KMS-11 (cell line): Measurements from ENCODE around the gene GRID2.

Experiments
- H2AFZ ChIP-seq: fragments of 200-600 bp; sonication (generic); 2 replicates; pipeline ENCODE4 v1.6.1; 2016; ENCODE audit warnings: antibody characterized with exemption, mixed run types, low read depth
- H3K27ac ChIP-seq: fragments of 200-600 bp; sonication (generic); 2 replicates; pipeline ENCODE4 v1.6.1; 2016; ENCODE audit warnings: mild to moderate bottlenecking, mixed run types
- H3K27me3 ChIP-seq: fragments of 200-600 bp; sonication (generic); 2 replicates; pipeline ENCODE4 v1.6.1; 2017; ENCODE audit warnings: mild to moderate bottlenecking, low read depth, mixed run types, moderate library complexity; ENCODE audit not compliant: insufficient read depth
- H3K36me3 ChIP-seq: fragments of 200-600 bp; sonication (generic); 2 replicates; pipeline ENCODE4 v1.6.1; 2017; ENCODE audit warnings: mild to moderate bottlenecking, mixed run types; ENCODE audit not compliant: insufficient read depth
- H3K4me1 ChIP-seq: fragments of 200-600 bp; sonication (generic); 2 replicates; pipeline ENCODE4 v1.6.1; 2016; ENCODE audit warnings: mild to moderate bottlenecking, low read depth, mixed run types; ENCODE audit not compliant: poor library complexity, severe bottlenecking
- H3K4me2 ChIP-seq: fragments of 200-600 bp; sonication (generic); 2 replicates; pipeline ENCODE4 v1.7.0; 2016; ENCODE audit warnings: mild to moderate bottlenecking, mixed run types
- H3K4me3 ChIP-seq: fragments of 200-600 bp; sonication (generic); IDR thresholded peaks from 2 replicates; pipeline ENCODE4 v1.6.1; 2017; ENCODE audit warnings: low read depth, low read length, mixed read lengths; ENCODE audit not compliant: insufficient read depth
- H3K79me2 ChIP-seq: fragments of 200-600 bp; sonication (generic); 2 replicates; pipeline ENCODE4 v1.6.1; 2016; ENCODE audit warnings: low read depth, mixed run types; ENCODE audit not compliant: insufficient read depth
- H3K9ac ChIP-seq: fragments of 200-600 bp; sonication (generic); 2 replicates; pipeline ENCODE4 v1.6.1; 2016; ENCODE audit warnings: mild to moderate bottlenecking, mixed run types
- H4K20me1 ChIP-seq: fragments of 200-600 bp; sonication (generic); 2 replicates; pipeline ENCODE4 v1.6.1; 2016; ENCODE audit warnings: mild to moderate bottlenecking, mixed run types; ENCODE audit not compliant: insufficient read depth
- TF ChIP-seq, protein P1 (sequence below): fragments of 200-600 bp; sonication (generic); conservative IDR thresholded peaks from 2 replicates; pipeline ENCODE4 v1.6.1; 2017; ENCODE audit warnings: low read depth, mild to moderate bottlenecking, antibody characterized with exemption, low read length, moderate library complexity, mixed read lengths

The GRID2 gene

DNA sequence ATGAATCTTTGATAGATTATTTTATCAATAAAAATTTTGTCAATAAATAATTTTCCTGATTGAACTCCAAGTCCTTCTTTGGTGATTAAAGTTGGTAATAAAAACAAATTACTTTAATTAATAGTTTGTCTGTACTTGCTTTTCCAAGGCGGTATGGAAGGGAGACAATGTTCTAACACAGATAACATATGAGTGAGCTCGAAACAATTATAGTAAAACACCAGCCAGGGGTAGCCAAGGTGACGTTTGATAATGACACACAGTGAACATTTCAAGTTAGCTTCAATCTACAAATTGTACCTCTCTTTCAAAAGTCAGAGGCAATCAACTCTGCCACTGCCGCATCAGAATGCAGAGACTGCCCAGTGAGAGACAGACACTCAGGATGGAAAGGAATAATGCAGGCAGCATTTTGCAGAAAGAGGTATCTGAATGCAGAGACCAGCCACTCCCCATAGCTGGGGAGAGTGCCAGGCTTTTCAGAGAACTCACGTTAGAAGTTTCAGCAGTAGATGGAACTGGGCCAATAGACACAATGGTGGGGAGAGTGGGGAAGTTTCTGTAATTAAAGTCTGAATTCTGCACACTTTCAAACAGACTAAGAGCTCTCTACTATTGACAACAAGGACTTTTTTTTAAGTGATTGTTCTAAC, 1506.7 kb downstream of the GRID2 start:
- no peaks in the 10 kb centered on the region for H4K20me1 ChIP-seq
- no peak overlapping the region for H3K4me3 ChIP-seq
- H3K9ac ChIP-seq, result no peak overlapping the region
- H3K4me2 ChIP-seq, result no peak overlapping the region
- H3K27me3 ChIP-seq, result no peaks in the 10 kb centered on the region
- H3K4me1 ChIP-seq, result no peaks in the 10 kb centered on the region
- no peaks in the 10 kb centered on the region for H3K79me2 ChIP-seq
- H2AFZ ChIP-seq, result no peak overlapping the region
- H3K27ac ChIP-seq, result no peak overlapping the region
- H3K36me3 ChIP-seq, result no peaks in the 10 kb centered on the region
- TF ChIP-seq, protein P1, sequence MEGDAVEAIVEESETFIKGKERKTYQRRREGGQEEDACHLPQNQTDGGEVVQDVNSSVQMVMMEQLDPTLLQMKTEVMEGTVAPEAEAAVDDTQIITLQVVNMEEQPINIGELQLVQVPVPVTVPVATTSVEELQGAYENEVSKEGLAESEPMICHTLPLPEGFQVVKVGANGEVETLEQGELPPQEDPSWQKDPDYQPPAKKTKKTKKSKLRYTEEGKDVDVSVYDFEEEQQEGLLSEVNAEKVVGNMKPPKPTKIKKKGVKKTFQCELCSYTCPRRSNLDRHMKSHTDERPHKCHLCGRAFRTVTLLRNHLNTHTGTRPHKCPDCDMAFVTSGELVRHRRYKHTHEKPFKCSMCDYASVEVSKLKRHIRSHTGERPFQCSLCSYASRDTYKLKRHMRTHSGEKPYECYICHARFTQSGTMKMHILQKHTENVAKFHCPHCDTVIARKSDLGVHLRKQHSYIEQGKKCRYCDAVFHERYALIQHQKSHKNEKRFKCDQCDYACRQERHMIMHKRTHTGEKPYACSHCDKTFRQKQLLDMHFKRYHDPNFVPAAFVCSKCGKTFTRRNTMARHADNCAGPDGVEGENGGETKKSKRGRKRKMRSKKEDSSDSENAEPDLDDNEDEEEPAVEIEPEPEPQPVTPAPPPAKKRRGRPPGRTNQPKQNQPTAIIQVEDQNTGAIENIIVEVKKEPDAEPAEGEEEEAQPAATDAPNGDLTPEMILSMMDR, result no peak

DNA sequence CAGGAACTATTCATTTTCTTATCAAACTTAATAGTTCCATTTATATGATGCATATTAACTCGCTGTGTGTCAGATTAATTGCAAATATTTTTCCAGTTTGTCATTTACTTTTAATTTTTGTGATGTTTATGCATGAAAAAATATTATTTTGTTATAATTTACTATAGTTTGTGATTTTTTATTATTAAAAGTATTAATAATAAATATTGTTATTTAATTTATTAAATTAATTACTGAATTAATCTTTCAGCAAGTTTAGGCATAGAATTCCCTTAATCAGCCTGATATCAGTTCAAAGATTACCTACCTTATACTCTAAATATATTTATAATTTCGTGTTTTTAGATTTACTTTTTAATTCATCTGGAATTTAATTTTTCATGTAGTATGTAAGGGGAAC, 1509.3 kb downstream of the GRID2 start:
- H3K27me3 ChIP-seq, result no peaks in the 10 kb centered on the region
- TF ChIP-seq, protein P1, result no peak
- no peak overlapping the region for H3K4me3 ChIP-seq
- no peaks in the 10 kb centered on the region for H4K20me1 ChIP-seq
- H3K36me3 ChIP-seq, result no peaks in the 10 kb centered on the region
- no peak overlapping the region for H2AFZ ChIP-seq
- no peak overlapping the region for H3K27ac ChIP-seq
- H3K9ac ChIP-seq, result no peak overlapping the region
- no peaks in the 10 kb centered on the region for H3K79me2 ChIP-seq
- H3K4me2 ChIP-seq, result no peak overlapping the region
- H3K4me1 ChIP-seq, result no peaks in the 10 kb centered on the region

DNA sequence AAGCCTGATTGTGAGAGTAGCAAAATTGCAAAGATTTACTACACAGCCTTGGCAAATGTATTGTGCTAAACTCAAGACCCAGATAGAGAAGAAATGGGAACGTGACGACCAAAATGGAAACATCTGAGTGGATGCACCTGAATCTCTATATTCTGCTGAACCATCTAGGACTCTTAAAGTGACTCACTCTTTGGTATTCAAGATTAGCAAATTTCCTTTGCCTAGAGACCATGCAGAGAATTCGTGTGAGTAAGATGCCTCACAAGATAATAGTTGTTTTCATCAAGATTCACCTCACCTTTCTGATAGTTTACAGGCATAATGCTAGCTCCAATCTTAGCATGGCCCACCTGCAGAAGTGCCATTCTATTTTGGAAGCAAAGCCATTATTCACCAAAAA, 1510.4 kb downstream of the GRID2 start:
- H3K27me3 ChIP-seq, result no peaks in the 10 kb centered on the region
- H3K27ac ChIP-seq, result no peak overlapping the region
- H3K4me3 ChIP-seq, result no peak overlapping the region
- H4K20me1 ChIP-seq, result no peaks in the 10 kb centered on the region
- no peaks in the 10 kb centered on the region for H3K36me3 ChIP-seq
- H2AFZ ChIP-seq, result no peak overlapping the region
- H3K9ac ChIP-seq, result no peak overlapping the region
- TF ChIP-seq, protein P1, result no peak
- no peaks in the 10 kb centered on the region for H3K79me2 ChIP-seq
- no peaks in the 10 kb centered on the region for H3K4me1 ChIP-seq
- no peak overlapping the region for H3K4me2 ChIP-seq

DNA sequence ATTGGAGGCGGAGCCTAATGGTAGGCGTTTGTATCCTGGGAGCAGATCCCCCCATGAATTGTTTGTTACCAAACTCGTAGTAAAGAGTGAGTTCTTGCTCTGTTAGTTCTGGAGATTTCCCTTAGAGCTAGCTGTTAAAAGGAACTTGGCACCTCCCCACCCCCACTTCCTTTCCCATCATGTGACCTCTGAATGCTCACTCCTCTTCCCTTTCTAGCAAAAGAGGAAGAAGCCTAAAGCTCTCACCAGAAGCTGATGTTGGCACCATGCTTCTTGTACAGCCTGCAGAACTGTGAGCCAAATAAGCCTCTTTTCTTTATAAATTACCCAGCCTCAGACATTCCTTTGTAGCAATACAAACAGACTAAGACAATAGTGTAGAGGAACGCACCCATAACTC, 1511.0 kb downstream of the GRID2 start:
- no peak overlapping the region for H3K27ac ChIP-seq
- no peaks in the 10 kb centered on the region for H3K79me2 ChIP-seq
- no peak overlapping the region for H2AFZ ChIP-seq
- no peak overlapping the region for H3K4me2 ChIP-seq
- no peaks in the 10 kb centered on the region for H3K36me3 ChIP-seq
- TF ChIP-seq, protein P1, result no peak
- no peaks in the 10 kb centered on the region for H3K27me3 ChIP-seq
- no peak overlapping the region for H3K4me3 ChIP-seq
- H3K9ac ChIP-seq, result no peak overlapping the region
- H4K20me1 ChIP-seq, result no peaks in the 10 kb centered on the region
- H3K4me1 ChIP-seq, result no peaks in the 10 kb centered on the region
